CD8-positive, alpha-beta memory T cell (primary cell): ENCODE data around the gene SGMS1. TPM values are rescaled to one million over a fixed set of nuclear protein-coding genes. Genes with fewer than 3 reads are reported as not detected.

Experiments
- CTCF ChIA-PET: fragments of 350-600 bp; sonication (Branson Sonifier 250); formaldehyde crosslinking; loops from one replicate; lab custom pipeline; 2021; ENCODE audit warnings: antibody characterized with exemption; lab: Charles Lee
- POLR2A ChIA-PET: fragments of 350-600 bp; sonication (Branson Sonifier 250); formaldehyde crosslinking; loops from one replicate; lab custom pipeline; 2021; ENCODE audit warnings: antibody characterized with exemption; lab: Charles Lee
- DNase-seq, 5 donors: peaks; one replicate each; pipeline versions ENCODE4 v3.0.0 to v3.0.0-alpha.2; 2020 to 2022; ENCODE audit warnings: mixed read lengths in 1 of 5
- H3K27ac ChIP-seq: one replicate; pipeline ENCODE4 v1.7.0; 2013; ENCODE audit warnings: low read depth, mild to moderate bottlenecking, low read length, moderate library complexity
- H3K27me3 ChIP-seq: 2 replicates; pipeline ENCODE4 v1.7.0; 2013; ENCODE audit warnings: low read length, mild to moderate bottlenecking; ENCODE audit not compliant: insufficient read depth, poor library complexity, severe bottlenecking
- H3K36me3 ChIP-seq: 2 replicates; pipeline ENCODE4 v1.7.0; 2013; ENCODE audit warnings: mild to moderate bottlenecking, low read length, moderate library complexity; ENCODE audit not compliant: insufficient read depth
- H3K4me1 ChIP-seq: 2 replicates; pipeline ENCODE4 v1.7.0; 2013; ENCODE audit warnings: mild to moderate bottlenecking, low read length, moderate library complexity; ENCODE audit not compliant: insufficient read depth
- H3K4me3 ChIP-seq: 2 replicates; pipeline ENCODE4 v1.7.0; 2013; ENCODE audit warnings: mild to moderate bottlenecking, low read length
- H3K9me3 ChIP-seq: 2 replicates; pipeline ENCODE4 v1.7.0; 2013; ENCODE audit warnings: mild to moderate bottlenecking, low read length
- H3K27ac Mint-ChIP-seq, 8 donors: one replicate each; pipeline ENCODE4 v1.8.0; 2020 to 2021; ENCODE audit warnings: mixed read lengths in 8 of 8, mild to moderate bottlenecking in 6 of 8, inconsistent platforms in 3 of 8, moderate library complexity in 3 of 8
- H3K27me3 Mint-ChIP-seq, 2 donors: one replicate each; pipeline ENCODE4 v1.8.0; 2020 to 2021; ENCODE audit warnings: mixed read lengths in 2 of 2, mild to moderate bottlenecking in 1 of 2, moderate library complexity in 1 of 2
- H3K36me3 Mint-ChIP-seq, 3 donors: one replicate each; pipeline ENCODE4 v1.8.0; 2020 to 2021; ENCODE audit warnings: mixed read lengths in 3 of 3, inconsistent platforms in 1 of 3, mild to moderate bottlenecking in 1 of 3
- H3K4me1 Mint-ChIP-seq, 3 donors: one replicate each; pipeline ENCODE4 v1.8.0; 2020 to 2021; ENCODE audit warnings: mixed read lengths in 3 of 3, inconsistent platforms in 1 of 3, mild to moderate bottlenecking in 1 of 3
- H3K4me3 Mint-ChIP-seq, 7 donors: one replicate each; pipeline ENCODE4 v1.8.0; 2020 to 2021; ENCODE audit warnings: mixed read lengths in 7 of 7, mild to moderate bottlenecking in 6 of 7, moderate library complexity in 4 of 7, inconsistent platforms in 2 of 7
- H3K9me3 Mint-ChIP-seq, 5 donors: one replicate each; pipeline ENCODE4 v1.8.0; 2020 to 2022; ENCODE audit warnings: mixed read lengths in 5 of 5, mild to moderate bottlenecking in 3 of 5, moderate library complexity in 2 of 5, inconsistent platforms in 1 of 5
- polyA plus RNA-seq: library from polyadenylated mRNA; unstranded; fragments of 300-500 nt; fragmentation: Illumina TruSeq; gene quantifications from one replicate; pipeline ENCODE4 v1.2.3, GENCODE V29; 2021
- total RNA-seq, 2 experiments: library from RNA; stranded (reverse); gene quantifications; one replicate each; pipeline ENCODE4 v1.2.3, GENCODE V29; 2021

The SGMS1 gene
- total and polyA plus RNA-seq, 3 experiments from 2014 or later = 11.3 to 14.5 (median 13.5) TPM

DNA sequence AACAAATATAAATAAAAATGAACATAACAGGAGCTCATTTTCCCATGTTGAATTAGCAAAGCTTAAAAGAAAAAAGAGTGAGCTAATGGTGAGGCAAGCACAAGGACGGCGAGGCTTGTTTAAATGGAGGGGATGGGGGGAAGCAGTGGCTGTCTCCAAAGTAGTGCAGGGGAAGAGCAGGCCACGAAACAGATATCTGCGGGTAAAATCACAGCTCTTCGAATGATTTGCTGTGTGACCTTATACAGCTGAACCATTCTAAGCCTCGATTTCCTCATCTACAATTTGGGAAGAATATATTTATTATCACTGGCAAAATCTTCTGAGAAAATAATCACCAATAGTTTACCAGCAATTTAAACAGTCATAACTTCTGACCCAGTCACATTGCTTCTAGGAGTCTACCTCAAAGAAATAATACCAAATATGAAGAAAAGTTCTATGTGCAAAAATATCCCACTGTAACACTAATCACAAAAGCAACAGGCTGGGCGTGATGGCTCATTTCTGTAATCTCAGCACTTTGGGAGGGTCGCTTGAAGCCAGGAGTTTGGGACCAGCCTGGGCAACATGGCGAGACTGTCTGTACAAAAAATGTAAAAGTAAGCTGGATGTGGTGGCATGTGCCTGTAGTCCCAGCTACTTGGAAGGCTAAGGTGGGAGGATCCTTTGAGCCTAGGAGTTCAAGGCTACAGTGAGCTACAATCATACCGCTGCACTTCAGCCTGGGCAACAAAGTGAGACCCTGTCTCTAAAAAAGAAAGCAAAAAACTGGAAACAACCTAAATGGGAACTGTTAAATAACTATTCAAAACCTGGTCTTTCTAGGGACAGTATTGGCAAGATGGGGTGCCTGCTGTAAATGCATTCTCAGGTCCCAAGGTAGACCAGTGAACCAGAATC lies 309.3 kb downstream of the SGMS1 start:
- peak overlapping the region in 2 of 8 donors; percentile 52 to 57 for H3K27ac Mint-ChIP-seq
- no peak overlapping the region for H3K4me3 Mint-ChIP-seq
- peaks cover 0 to 3% (median 0%) of the 10 kb centered on the region in 5 donors for H3K9me3 Mint-ChIP-seq
- H3K4me1 Mint-ChIP-seq = peaks cover 9 to 47% (median 27%) of the 10 kb centered on the region in 3 donors
- no peaks in the 10 kb centered on the region for H3K27me3 ChIP-seq
- no peak overlapping the region for H3K4me3 ChIP-seq
- H3K9me3 ChIP-seq = no peaks in the 10 kb centered on the region
- ChIA-PET CTCF (interaction anchor here (1.2 kb wide), 1 partner anchor 9 kb away, joined by 4 read pairs; no protein-coding TSS in a partner anchor), POLR2A (no interaction called here)
- peaks cover 16% of the 10 kb centered on the region for H3K36me3 ChIP-seq
- H3K27me3 Mint-ChIP-seq = peaks cover 0 to 2% of the 10 kb centered on the region in 2 donors
- H3K36me3 Mint-ChIP-seq = peaks cover 11 to 54% (median 25%) of the 10 kb centered on the region in 3 donors
- H3K4me1 ChIP-seq = peaks cover 3% of the 10 kb centered on the region
- no peak for DNase-seq
- H3K27ac ChIP-seq = peak overlapping the region; percentile 5

DNA sequence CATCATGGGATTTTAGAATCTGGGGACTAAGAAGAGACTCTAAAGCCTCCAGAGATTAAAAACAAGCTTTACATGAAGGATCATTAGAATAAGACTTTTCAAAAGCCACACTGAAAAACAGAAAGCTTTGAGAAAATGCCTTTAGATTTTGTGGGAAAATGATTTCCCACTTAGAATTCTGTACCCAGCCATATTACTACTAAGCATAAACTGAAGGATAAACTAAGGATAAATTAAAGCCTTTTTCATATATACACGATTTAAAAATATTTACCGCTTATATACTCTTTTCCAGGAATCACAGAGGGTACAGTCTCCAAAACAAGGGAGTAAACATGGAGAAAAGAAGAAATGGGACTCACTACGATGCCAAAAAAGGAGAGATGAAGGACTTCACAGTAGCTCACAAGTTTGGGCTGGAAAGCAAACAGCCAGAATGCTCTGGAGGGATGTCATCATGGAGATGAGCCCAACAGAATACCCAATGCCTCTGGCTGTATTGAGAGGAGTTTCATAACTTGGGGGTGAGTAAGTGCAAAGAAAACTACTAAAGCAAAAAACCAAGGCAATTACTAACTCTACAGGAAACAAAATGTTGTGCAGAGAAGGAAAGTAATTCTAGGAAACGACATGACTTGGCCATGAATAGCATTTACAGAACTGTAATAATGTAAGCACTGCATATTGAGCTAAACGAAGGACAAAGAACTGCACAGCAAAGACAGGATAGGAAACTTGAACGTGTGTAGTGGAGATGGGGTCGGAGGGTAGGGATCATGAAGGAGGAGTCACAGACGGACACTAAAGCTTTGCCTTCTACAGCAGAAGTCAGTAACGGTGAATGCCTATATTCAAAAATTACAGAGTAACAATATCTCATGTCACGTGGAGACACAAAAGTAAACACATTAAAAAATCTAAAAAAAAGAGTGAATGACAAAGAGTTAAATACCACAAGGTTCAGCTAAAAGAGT lies 311.0 kb downstream of the SGMS1 start:
- no peaks in the 10 kb centered on the region for H3K9me3 ChIP-seq
- Mint-ChIP-seq H3K27ac (peak overlapping the region in 1 of 8 donors; percentile 28), H3K4me3 (no peak overlapping the region), H3K36me3 (peaks cover 11 to 64% (median 24%) of the 10 kb centered on the region in 3 donors), H3K4me1 (peaks cover 7 to 34% (median 27%) of the 10 kb centered on the region in 3 donors), H3K9me3 (peaks cover 0 to 3% (median 0%) of the 10 kb centered on the region in 5 donors), H3K27me3 (peaks cover 0 to 2% of the 10 kb centered on the region in 2 donors)
- no peaks in the 10 kb centered on the region for H3K27me3 ChIP-seq
- peaks cover 3% of the 10 kb centered on the region for H3K4me1 ChIP-seq
- ChIA-PET POLR2A (no interaction called here), CTCF (no interaction called here)
- no peak overlapping the region for H3K27ac ChIP-seq
- peaks cover 25% of the 10 kb centered on the region for H3K36me3 ChIP-seq
- H3K4me3 ChIP-seq = no peak overlapping the region
- no peak for DNase-seq

DNA sequence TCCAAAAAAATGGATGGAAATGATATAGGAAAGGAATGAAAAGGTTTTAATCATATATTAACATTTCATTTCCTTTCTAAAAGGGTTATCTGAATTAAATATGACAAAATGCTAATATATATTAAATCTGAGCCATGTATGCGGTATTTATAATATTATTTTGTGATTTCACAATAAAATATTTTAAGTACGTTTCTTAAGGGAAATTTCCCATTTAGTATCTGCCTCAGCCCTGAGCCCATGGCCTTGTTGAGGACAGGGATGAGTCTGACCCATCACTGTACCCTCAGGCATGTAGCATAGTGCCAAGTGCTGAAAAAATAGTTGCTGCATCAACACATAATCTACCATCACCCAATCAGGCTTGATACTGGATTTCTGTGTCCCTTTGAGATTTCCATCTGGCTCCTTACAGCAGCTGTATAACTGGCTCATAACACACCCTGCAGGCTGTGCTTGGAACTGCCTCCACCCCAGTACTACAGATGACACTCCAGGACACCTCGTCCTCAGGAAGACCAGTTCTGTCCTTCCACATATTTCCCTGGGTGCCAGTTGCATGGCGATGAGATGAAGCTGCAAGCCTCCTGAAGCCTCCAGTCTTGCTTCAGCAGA lies 313.1 kb downstream of the SGMS1 start:
- no peak overlapping the region for H3K27ac ChIP-seq
- no peaks in the 10 kb centered on the region for H3K27me3 ChIP-seq
- Mint-ChIP-seq H3K27me3 (peaks cover 0 to 2% of the 10 kb centered on the region in 2 donors), H3K9me3 (peaks cover 0 to 3% (median 0%) of the 10 kb centered on the region in 5 donors), H3K4me1 (peaks cover 1 to 17% (median 10%) of the 10 kb centered on the region in 3 donors), H3K36me3 (peaks cover 23 to 76% (median 28%) of the 10 kb centered on the region in 3 donors), H3K27ac (peak overlapping the region in 1 of 8 donors; percentile 1), H3K4me3 (no peak overlapping the region)
- no peak overlapping the region for H3K4me3 ChIP-seq
- ChIA-PET POLR2A (no interaction called here), CTCF (no interaction called here)
- no peak for DNase-seq
- H3K4me1 ChIP-seq = peaks cover 3% of the 10 kb centered on the region
- peaks cover 25% of the 10 kb centered on the region for H3K36me3 ChIP-seq
- H3K9me3 ChIP-seq = no peaks in the 10 kb centered on the region

DNA sequence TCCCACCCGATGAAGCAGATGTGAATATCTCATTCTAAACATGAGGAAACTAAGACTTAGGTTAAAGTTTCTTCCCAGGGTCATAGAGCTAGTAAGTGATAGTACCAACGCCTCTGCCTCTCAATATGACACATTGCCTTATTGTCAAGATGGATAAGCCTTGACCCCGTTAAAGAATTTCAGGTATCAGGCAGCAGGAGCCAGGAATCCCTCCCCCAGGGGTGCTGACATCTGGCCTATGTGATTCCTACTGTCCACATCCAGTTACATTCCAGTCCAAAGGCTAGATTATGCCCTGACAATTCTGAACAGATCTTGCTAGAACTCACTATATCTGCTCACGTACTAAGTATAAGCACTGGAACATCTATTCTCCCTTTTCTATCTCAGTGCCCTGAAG lies 314.4 kb downstream of the SGMS1 start:
- no peaks in the 10 kb centered on the region for H3K27me3 ChIP-seq
- CTCF ChIA-PET = no interaction called here
- POLR2A ChIA-PET = no interaction called here

DNA sequence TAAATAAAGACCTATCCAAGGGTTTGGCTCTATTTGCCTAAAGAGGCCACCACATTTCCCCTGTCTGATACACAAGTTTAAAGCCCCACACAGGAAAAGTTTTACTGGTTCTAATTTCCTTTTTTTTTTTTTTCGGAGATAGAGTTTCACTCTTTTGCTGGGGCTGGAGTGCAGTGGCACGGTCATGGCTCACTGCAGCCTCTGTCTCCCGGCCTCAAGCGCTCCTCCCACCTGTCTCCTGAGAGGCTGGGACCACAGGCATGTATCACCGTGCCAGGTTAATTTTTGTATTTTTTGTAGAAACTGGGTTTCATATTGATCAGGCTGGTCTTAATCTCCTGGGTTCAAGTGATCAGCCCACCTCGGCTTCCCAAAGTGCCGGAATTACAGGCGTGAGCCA lies 319.1 kb downstream of the SGMS1 start:
- H3K4me1 Mint-ChIP-seq = peaks cover 1 to 5% (median 2%) of the 10 kb centered on the region in 3 donors
- Histone ChIP-seq H3K36me3 (peaks cover 11% of the 10 kb centered on the region), H3K4me3 (no peak overlapping the region), H3K27ac (no peak overlapping the region), H3K4me1 (no peaks in the 10 kb centered on the region), H3K9me3 (no peaks in the 10 kb centered on the region), H3K27me3 (no peaks in the 10 kb centered on the region)
- H3K27ac Mint-ChIP-seq = no peak overlapping the region
- H3K36me3 Mint-ChIP-seq = peaks cover 12 to 32% (median 14%) of the 10 kb centered on the region in 3 donors
- DNase-seq = no peak
- no peaks in the 10 kb centered on the region for H3K27me3 Mint-ChIP-seq
- CTCF ChIA-PET = no interaction called here
- POLR2A ChIA-PET = no interaction called here
- H3K9me3 Mint-ChIP-seq = no peaks in the 10 kb centered on the region
- no peak overlapping the region for H3K4me3 Mint-ChIP-seq

More for the DNA sequence above, 314.4 kb downstream of the SGMS1 start:
- H3K36me3 ChIP-seq = peaks cover 25% of the 10 kb centered on the region
- Mint-ChIP-seq H3K4me3 (no peak overlapping the region), H3K9me3 (peaks cover 0 to 3% (median 0%) of the 10 kb centered on the region in 5 donors), H3K27ac (peak overlapping the region in 1 of 8 donors; percentile 13), H3K36me3 (peaks cover 23 to 69% (median 30%) of the 10 kb centered on the region in 3 donors), H3K27me3 (peaks cover 0 to 2% of the 10 kb centered on the region in 2 donors), H3K4me1 (peaks cover 0 to 8% (median 4%) of the 10 kb centered on the region in 3 donors)
- H3K27ac ChIP-seq = no peak overlapping the region
- H3K4me3 ChIP-seq = no peak overlapping the region
- DNase-seq = no peak
- H3K4me1 ChIP-seq = no peaks in the 10 kb centered on the region
- H3K9me3 ChIP-seq = no peaks in the 10 kb centered on the region

DNA sequence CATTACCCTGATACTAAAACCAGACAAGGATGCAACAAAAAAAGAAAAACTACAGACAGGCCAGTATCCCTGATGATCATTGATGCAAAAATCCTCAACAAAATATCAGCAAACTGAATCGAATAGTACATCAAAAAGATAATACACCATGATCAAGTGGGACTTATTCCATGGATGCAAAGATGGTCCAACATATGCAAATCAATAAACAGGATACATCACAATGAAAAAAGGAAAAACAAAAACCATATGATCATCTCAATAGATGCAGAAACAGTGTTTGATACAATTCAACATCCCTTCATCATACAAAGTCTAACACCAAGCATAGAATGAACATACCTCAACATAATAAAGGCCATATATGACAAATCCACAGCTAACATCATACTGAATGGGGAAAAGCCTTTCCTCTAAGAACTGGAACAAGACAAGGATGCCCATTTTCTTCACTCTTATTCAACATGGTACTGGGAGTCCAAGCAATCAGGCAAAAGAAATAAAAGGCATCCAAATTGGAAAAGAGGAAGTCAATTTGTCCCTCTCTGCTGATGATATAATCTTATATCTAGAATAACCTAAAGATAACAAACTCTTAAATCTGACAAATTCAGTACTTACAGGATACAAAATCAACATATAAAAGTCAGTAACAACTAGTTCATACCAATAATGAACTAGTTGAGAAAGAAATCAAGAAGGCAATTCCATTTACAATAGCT lies 323.6 kb downstream of the SGMS1 start:
- Histone ChIP-seq H3K4me1 (no peaks in the 10 kb centered on the region), H3K4me3 (no peak overlapping the region), H3K36me3 (no peaks in the 10 kb centered on the region), H3K27me3 (no peaks in the 10 kb centered on the region), H3K27ac (no peak overlapping the region), H3K9me3 (no peaks in the 10 kb centered on the region)
- Mint-ChIP-seq H3K36me3 (peaks cover 3 to 13% (median 7%) of the 10 kb centered on the region in 3 donors), H3K27ac (no peak overlapping the region), H3K27me3 (no peaks in the 10 kb centered on the region), H3K4me1 (peaks cover 1 to 5% (median 2%) of the 10 kb centered on the region in 3 donors), H3K4me3 (no peak overlapping the region), H3K9me3 (peaks cover 2 to 7% (median 5%) of the 10 kb centered on the region in 5 donors)
- no peak for DNase-seq
- ChIA-PET POLR2A (no interaction called here), CTCF (interaction anchor here (1.2 kb wide), 1 partner anchor 25 kb away, joined by 3 read pairs; no protein-coding TSS in a partner anchor)

DNA sequence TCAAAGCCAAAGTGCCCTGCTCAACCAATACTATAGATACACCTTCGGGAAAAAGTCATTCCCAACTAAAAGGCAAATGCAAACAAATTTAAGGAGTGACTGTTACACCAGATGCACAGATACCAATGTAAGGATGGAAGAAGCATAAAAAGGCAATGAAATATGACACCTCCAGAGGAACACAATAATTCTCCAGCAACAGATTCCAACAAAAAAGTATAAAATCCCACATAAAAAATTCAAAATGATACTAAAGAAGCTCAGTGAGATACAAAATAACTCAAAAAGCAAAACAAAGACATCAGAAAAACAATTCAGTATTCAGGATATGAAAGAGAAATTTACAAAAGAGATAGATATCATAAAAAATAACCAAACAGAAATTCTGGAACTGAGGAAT lies 328.4 kb downstream of the SGMS1 start:
- no peak for DNase-seq
- H3K27me3 ChIP-seq = no peaks in the 10 kb centered on the region
- H3K27ac ChIP-seq = no peak overlapping the region
- H3K36me3 ChIP-seq = no peaks in the 10 kb centered on the region
- no peaks in the 10 kb centered on the region for H3K4me1 ChIP-seq
- CTCF ChIA-PET = no interaction called here
- Mint-ChIP-seq H3K9me3 (peaks cover 2 to 7% (median 6%) of the 10 kb centered on the region in 5 donors), H3K4me3 (no peak overlapping the region), H3K27me3 (no peaks in the 10 kb centered on the region), H3K36me3 (peaks cover 2 to 13% (median 3%) of the 10 kb centered on the region in 3 donors), H3K27ac (no peak overlapping the region), H3K4me1 (no peaks in the 10 kb centered on the region)
- POLR2A ChIA-PET = no interaction called here
- H3K4me3 ChIP-seq = no peak overlapping the region
- H3K9me3 ChIP-seq = no peaks in the 10 kb centered on the region
